Stomach (tissue), 9 donors: ENCODE measurements around the gene AKR1C8. TPM values are rescaled to one million over a fixed set of nuclear protein-coding genes. Genes with fewer than 3 reads are reported as not detected.

ENCODE experiments used
- DNase-seq, 2 donors: peaks; one replicate each; pipeline versions ENCODE4 v3.0.0 to v3.0.0-alpha.2; 2013 to 2019
- H3K27ac ChIP-seq, 5 donors: fragments of 200-600 bp in 4 of 5; sonication (generic) in 4 of 5; one replicate each; pipeline ENCODE4 v1.5.1; 2013 to 2019; ENCODE audit warnings: mild to moderate bottlenecking in 1 of 5, moderate library complexity in 1 of 5
- H3K27me3 ChIP-seq, 3 donors: fragments of 200-600 bp; sonication (generic); one replicate each; pipeline ENCODE4 v1.5.1; 2017 to 2019; ENCODE audit warnings: mixed run types in 1 of 3
- H3K36me3 ChIP-seq, 4 donors: fragments of 200-600 bp; sonication (generic); 1 replicate in 3 of 4; 2 replicates in 1 of 4; pipeline ENCODE4 v1.5.1; 2016 to 2019
- H3K4me1 ChIP-seq, 4 donors: fragments of 200-600 bp; sonication (generic); one replicate each; pipeline ENCODE4 v1.5.1; 2016 to 2019
- H3K4me3 ChIP-seq, 4 donors: fragments of 200-600 bp; sonication (generic) in 3 of 4; one replicate each; pipeline ENCODE4 v1.5.1; 2016 to 2019; ENCODE audit warnings: mild to moderate bottlenecking in 1 of 4
- H3K9me3 ChIP-seq, 4 donors: fragments of 200-600 bp; sonication (generic); one replicate each; pipeline ENCODE4 v1.5.1; 2016 to 2019
- CTCF ChIP-seq, 7 experiments: fragments of 450-650 bp in 4 of 7; fragments of 200-600 bp in 3 of 7; sonication (generic) in 3 of 7; IDR thresholded peaks; one replicate each; pipeline ENCODE4 v1.5.1; 2016 to 2019; ENCODE audit warnings: antibody characterized with exemption in 7 of 7, control low read depth in 2 of 7, mild to moderate bottlenecking in 1 of 7
- EP300 ChIP-seq: sonication (generic); formaldehyde crosslinking; IDR thresholded peaks from one replicate; pipeline ENCODE4 v1.6.1; 2017; ENCODE audit warnings: antibody characterized with exemption
- POLR2A ChIP-seq, 4 donors: fragments of 450-650 bp; IDR thresholded peaks; one replicate each; pipeline ENCODE4 v1.6.1; 2016; ENCODE audit warnings: antibody characterized with exemption in 4 of 4, control low read depth in 2 of 4, mild to moderate bottlenecking in 1 of 4, moderate library complexity in 1 of 4
- POLR2AphosphoS5 ChIP-seq, 3 donors: sonication (generic); formaldehyde crosslinking; IDR thresholded peaks; one replicate each; pipeline ENCODE4 v1.6.1; 2016; ENCODE audit warnings: antibody characterized with exemption in 3 of 3
- WGBS, 5 donors: extraction: QIAGEN DNeasy Blood & Tissue Kit in 3 of 5; methylation state at CpG; one replicate each; pipeline versions ENCODE4 v1.1.5 to v1.1.7; 2013 to 2018; 5-methylcytosine and 5-hydroxymethylcytosine counted together
- intact Hi-C: fragments of 100-400 bp; cut with DNase I; formaldehyde crosslinking; loops from one replicate; pipeline ENCODE4 v1.15.1; 2023; ENCODE audit warnings: low total_unique reads
- polyA plus RNA-seq, 3 donors: library from polyadenylated mRNA; stranded (reverse); fragments of 200-250 nt; gene quantifications; one replicate each; pipeline ENCODE4 v1.2.3, GENCODE V29; 2013
- total RNA-seq, 5 donors: library from RNA; depleted of rRNA; stranded (reverse); fragments of >200 nt; gene quantifications; one replicate each; pipeline versions ENCODE4 v1.1.0 to v1.2.3, GENCODE V29; 2014 to 2016
- donor health status: healthy with polysubstance abuse.
- donor health status: Bipolar disorder and iron deficiency.
- donor health status: healthy.

The AKR1C8 gene
- total and polyA plus RNA-seq, 8 donors, result not detected

DNA sequence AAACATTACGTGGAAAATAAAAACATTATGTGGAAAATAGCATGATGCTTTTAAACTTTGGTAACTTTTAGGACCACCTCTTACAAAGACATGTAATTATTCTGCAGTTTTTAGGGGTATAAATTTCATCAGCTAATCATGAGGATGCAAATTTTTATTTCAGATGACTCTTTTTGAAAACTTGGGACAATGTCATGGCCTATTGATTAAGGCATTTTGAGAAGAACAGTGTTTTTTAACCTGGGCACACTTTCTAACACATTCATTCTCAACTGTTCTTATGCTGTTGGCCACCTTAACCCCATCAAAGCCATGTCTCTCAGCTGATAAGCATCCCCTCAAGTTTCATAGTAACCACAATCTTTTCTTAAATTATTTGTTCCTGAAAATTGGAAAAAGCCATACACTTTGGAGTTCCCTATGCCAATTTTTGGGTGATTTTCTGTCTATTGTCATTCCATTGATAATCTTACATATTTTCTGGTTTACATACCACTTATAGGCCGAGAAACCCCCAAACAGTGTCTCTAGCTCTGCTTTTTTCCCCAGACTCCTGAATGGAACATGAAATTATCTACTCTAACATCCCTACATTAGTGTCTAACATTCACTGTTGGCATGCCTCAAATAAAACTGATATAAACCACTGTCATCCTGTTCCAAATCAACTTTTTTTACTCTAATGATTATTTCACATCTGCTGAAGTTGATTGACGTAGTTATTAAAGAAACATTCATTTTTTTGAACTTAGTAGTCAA is 76.1 kb downstream of the AKR1C8 start:
- H3K27me3 ChIP-seq, result no peaks in the 10 kb centered on the region

DNA sequence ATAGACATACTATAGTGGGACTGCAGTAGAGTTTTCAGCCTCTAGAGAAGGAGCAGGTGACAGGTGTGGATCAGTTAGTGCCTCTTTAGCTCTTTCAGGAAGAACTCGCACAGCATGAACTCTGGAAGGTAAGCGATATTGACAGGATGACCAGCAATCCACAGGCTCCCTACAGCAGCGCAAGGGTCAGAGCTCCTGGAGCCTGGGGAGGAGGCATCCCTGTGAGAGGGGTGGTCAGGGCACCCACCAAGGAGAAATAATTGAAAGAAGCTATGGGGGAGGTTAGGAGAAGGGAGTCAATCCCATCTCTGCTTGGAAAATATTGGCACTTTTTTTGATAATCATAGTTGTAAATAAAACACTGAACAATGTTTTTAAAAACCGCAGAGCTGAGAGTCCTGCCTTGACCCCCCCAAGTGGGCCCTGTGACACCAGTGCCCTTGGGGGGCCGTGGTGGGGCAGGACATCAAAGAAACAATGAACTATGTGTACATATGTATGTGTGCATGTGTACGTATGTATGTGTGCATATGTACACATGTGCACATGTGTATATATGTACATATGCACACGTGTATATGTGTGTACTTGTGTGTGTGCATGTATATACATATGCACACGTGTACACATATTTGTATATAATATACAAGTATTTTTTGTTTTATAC is 77.0 kb downstream of the AKR1C8 start:
- TF ChIP-seq POLR2AphosphoS5 (IDR thresholded peaks at IDR 0.05) (peak in 1 of 3 donors; percentile 6), CTCF (IDR thresholded peaks at IDR 0.05) (no peak)
- Histone ChIP-seq H3K9me3 (peaks cover 0 to 7% (median 2%) of the 10 kb centered on the region in 4 donors), H3K4me1 (no peaks in the 10 kb centered on the region), H3K27me3 (no peaks in the 10 kb centered on the region), H3K27ac (no peak overlapping the region), H3K4me3 (no peak overlapping the region), H3K36me3 (peaks cover 3 to 45% (median 40%) of the 10 kb centered on the region in 4 donors)
- intact Hi-C loops, result no loop called here
- no peak for DNase-seq
- 58 to 79% (median 63%) methylated on average over 7 to 8 of the region's 8 CpGs for whole genome bisulfite sequencing, 5 donors

More for the DNA sequence above, 76.1 kb downstream of the AKR1C8 start:
- no peak overlapping the region for H3K27ac ChIP-seq
- H3K9me3 ChIP-seq, result peaks cover 0 to 7% (median 2%) of the 10 kb centered on the region in 4 donors
- no peak for DNase-seq
- TF ChIP-seq CTCF (IDR thresholded peaks at IDR 0.05), result no peak
- no peak for TF ChIP-seq POLR2AphosphoS5 (IDR thresholded peaks at IDR 0.05)
- TF ChIP-seq POLR2A (IDR thresholded peaks at IDR 0.05), result no peak
- TF ChIP-seq EP300, result no peak
- WGBS, 5 donors, result 32 to 48% (median 42%) methylated on average over 3 of the region's 3 CpGs
- no peaks in the 10 kb centered on the region for H3K4me1 ChIP-seq
- no peak overlapping the region for H3K4me3 ChIP-seq
- peaks cover 0 to 37% (median 32%) of the 10 kb centered on the region in 4 donors for H3K36me3 ChIP-seq
- intact Hi-C loops, result no loop called here

DNA sequence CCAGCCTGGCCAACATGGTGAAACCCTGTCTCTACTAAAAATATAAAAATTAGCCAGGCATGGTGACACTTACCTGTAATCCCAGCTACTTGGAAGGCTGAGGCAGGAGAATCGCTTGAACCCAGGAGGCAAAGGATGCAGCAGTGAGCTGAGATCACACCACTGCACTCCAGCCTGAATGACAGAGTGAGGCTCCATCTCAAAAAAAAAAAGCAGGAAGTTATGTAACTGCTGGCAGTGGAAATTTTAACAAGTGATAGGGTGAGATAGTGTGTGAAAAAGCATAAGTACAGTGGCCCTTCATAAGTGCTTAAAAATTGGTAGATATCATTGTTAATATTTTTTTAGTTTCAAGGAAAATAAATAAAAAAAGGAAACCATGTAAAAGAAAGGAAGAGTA is 78.4 kb downstream of the AKR1C8 start:
- Histone ChIP-seq H3K4me1 (no peaks in the 10 kb centered on the region), H3K36me3 (peaks cover 3 to 55% (median 52%) of the 10 kb centered on the region in 4 donors), H3K9me3 (peaks cover 0 to 7% (median 0%) of the 10 kb centered on the region in 4 donors), H3K27ac (no peak overlapping the region), H3K27me3 (no peaks in the 10 kb centered on the region), H3K4me3 (no peak overlapping the region)
- WGBS, 5 donors, result 84 to 90% (median 89%) methylated on average over 1 of the region's 1 CpG
- intact Hi-C loops, result no loop called here
- no peak for DNase-seq
- TF ChIP-seq EP300 (no peak), CTCF (IDR thresholded peaks at IDR 0.05) (no peak), POLR2A (IDR thresholded peaks at IDR 0.05) (no peak), POLR2AphosphoS5 (IDR thresholded peaks at IDR 0.05) (no peak)

- WGBS, 5 donors, result 88 to 100% (median 94%) methylated on average over 1 of the region's 1 CpG
- intact Hi-C loops, result no loop called here
These were observed 79.3 kb downstream of the AKR1C8 start for GRCh38 chr10:5105626-5106025.

More at GRCh38 chr10:5105626-5106025, 79.3 kb downstream of the AKR1C8 start:
- no peaks in the 10 kb centered on the region for H3K4me1 ChIP-seq
- peaks cover 0 to 7% (median 0%) of the 10 kb centered on the region in 4 donors for H3K9me3 ChIP-seq
- peaks cover 3 to 64% (median 57%) of the 10 kb centered on the region in 4 donors for H3K36me3 ChIP-seq
- no peaks in the 10 kb centered on the region for H3K27me3 ChIP-seq
- no peak overlapping the region for H3K27ac ChIP-seq
- no peak for DNase-seq
- H3K4me3 ChIP-seq, result no peak overlapping the region
- no peak for TF ChIP-seq POLR2A (IDR thresholded peaks at IDR 0.05)
- TF ChIP-seq POLR2AphosphoS5 (IDR thresholded peaks at IDR 0.05), result no peak

Other genes with a start within 250 kb of the AKR1C8 start
- gene AKR1C1, start 221.7 kb downstream of the AKR1C8 start, total RNA-seq, result 100 to 1,000 TPM in 1 of 5 donors, 10 to 100 TPM in 4; 17.4 to 227 (median 63.4) TPM
- gene AKR1C1, start 221.7 kb downstream of the AKR1C8 start, polyA plus RNA-seq, result 100 to 1,000 TPM; 110 to 378 (median 130) TPM
- gene AKR1C2, start 181.3 kb downstream of the AKR1C8 start, total RNA-seq, result 100 to 1,000 TPM in 2 of 5 donors, 10 to 100 TPM in 3; 30.4 to 168 (median 64.8) TPM
- gene AKR1C2, start 181.3 kb downstream of the AKR1C8 start, polyA plus RNA-seq, result 100 to 1,000 TPM in 1 of 3 donors, 10 to 100 TPM in 2; 40.0 to 507 (median 61.5) TPM
- gene AKR1C3, start 90.7 kb downstream of the AKR1C8 start, total RNA-seq, result 100 to 1,000 TPM in 4 of 5 donors, 10 to 100 TPM in 1; 28.1 to 228 (median 191) TPM
- gene AKR1C3, start 90.7 kb downstream of the AKR1C8 start, polyA plus RNA-seq, result 100 to 1,000 TPM in 2 of 3 donors, 10 to 100 TPM in 1; 35.2 to 883 (median 158) TPM
- not detected for gene AKR1C4, start 11.7 kb upstream of the AKR1C8 start, total RNA-seq
- gene AKR1C4, start 11.7 kb upstream of the AKR1C8 start, polyA plus RNA-seq, result not detected
- under 1 TPM in 1 of 5 donors, not detected in 4; 0.37 TPM for gene UCN3, start 179.8 kb upstream of the AKR1C8 start, total RNA-seq
- gene UCN3, start 179.8 kb upstream of the AKR1C8 start, polyA plus RNA-seq, result under 1 TPM in 2 of 3 donors, not detected in 1; 0.13 to 0.25 TPM
- 10 to 100 TPM in 1 of 5 donors, 1 to 10 TPM in 1, not detected in 3; 1.7 to 11.3 TPM for gene TUBAL3, start 219.7 kb upstream of the AKR1C8 start, total RNA-seq
- under 1 TPM in 2 of 3 donors, not detected in 1; 0.13 to 0.19 TPM for gene TUBAL3, start 219.7 kb upstream of the AKR1C8 start, polyA plus RNA-seq
- 100 to 1,000 TPM in 1 of 5 donors, 10 to 100 TPM in 4; 60.0 to 246 (median 83.4) TPM for gene NET1, start 227.4 kb upstream of the AKR1C8 start, total RNA-seq
- 100 to 1,000 TPM in 1 of 3 donors, 10 to 100 TPM in 2; 50.2 to 122 (median 89.6) TPM for gene NET1, start 227.4 kb upstream of the AKR1C8 start, polyA plus RNA-seq